BJ (cell line): Measurements from ENCODE around the gene TPST1. TPM values are rescaled to one million over a fixed set of nuclear protein-coding genes. Genes with fewer than 3 reads are reported as not detected.

ENCODE experiments used
- CTCF ChIA-PET: fragments of 350-600 bp; formaldehyde crosslinking; extraction: SDS; loops from one replicate; lab custom pipeline; 2021; ENCODE audit warnings: antibody characterized with exemption, inconsistent platforms; lab: Yijun Ruan, JAX
- POLR2A ChIA-PET: fragments of 300-600 bp; sonication (Branson Sonifier 250); formaldehyde crosslinking; extraction: SDS; loops from one replicate; lab custom pipeline; 2021; ENCODE audit warnings: antibody characterized with exemption; lab: Charles Lee
- DNase-seq: peaks from one replicate; pipeline ENCODE4 v3.0.0-alpha.2; 2011; ENCODE audit warnings: low read depth
- H3K27me3 ChIP-seq: 2 replicates; pipeline ENCODE4 v1.6.0; 2011; ENCODE audit warnings: low read length; ENCODE audit not compliant: control insufficient read depth, insufficient read depth
- H3K36me3 ChIP-seq: 2 replicates; pipeline ENCODE4 v1.5.1; 2011; ENCODE audit warnings: low read length; ENCODE audit not compliant: control insufficient read depth, insufficient read depth
- H3K4me3 ChIP-seq: 2 replicates; pipeline ENCODE4 v1.5.1; 2011; ENCODE audit warnings: low read depth, mild to moderate bottlenecking, control low read depth, low read length
- polyA plus RNA-seq: library from polyadenylated mRNA; depleted of rRNA; stranded (reverse); fragments of >200 nt; gene quantifications from 2 replicates; pipeline ENCODE4 v1.2.3, GENCODE V29; 2011
- TF ChIP-seq, protein P1 (sequence below): IDR thresholded peaks from 2 replicates; pipeline ENCODE4 v1.5.1; 2011; ENCODE audit warnings: low read depth, mild to moderate bottlenecking, control low read depth, inconsistent platforms, low read length, moderate library complexity; ENCODE audit not compliant: insufficient read depth

The TPST1 gene
- polyA plus RNA-seq, 1 experiment: 34.9 TPM

DNA sequence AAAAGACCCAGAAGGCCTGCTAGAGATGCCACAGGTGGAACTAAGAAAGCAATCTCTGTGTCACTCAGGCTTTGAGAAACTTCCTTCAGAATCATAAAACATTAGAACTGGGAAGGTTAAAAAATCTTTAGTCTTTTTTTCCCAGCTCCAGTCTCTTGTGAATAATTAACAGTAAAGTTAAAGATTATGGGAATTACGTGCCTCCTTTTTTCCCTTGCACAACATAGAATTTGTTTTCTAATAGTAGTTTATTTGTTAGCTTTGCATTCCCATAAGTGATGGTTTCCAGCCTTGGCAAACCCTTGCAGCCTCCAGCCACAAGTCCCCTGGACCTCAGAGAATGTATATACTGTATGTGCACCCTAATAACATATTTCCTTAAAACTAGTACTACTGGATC lies 128.3 kb downstream of the TPST1 start:
- ChIA-PET POLR2A (no interaction called here), CTCF (no interaction called here)
- H3K36me3 ChIP-seq: no peaks in the 10 kb centered on the region
- TF ChIP-seq, protein P1, sequence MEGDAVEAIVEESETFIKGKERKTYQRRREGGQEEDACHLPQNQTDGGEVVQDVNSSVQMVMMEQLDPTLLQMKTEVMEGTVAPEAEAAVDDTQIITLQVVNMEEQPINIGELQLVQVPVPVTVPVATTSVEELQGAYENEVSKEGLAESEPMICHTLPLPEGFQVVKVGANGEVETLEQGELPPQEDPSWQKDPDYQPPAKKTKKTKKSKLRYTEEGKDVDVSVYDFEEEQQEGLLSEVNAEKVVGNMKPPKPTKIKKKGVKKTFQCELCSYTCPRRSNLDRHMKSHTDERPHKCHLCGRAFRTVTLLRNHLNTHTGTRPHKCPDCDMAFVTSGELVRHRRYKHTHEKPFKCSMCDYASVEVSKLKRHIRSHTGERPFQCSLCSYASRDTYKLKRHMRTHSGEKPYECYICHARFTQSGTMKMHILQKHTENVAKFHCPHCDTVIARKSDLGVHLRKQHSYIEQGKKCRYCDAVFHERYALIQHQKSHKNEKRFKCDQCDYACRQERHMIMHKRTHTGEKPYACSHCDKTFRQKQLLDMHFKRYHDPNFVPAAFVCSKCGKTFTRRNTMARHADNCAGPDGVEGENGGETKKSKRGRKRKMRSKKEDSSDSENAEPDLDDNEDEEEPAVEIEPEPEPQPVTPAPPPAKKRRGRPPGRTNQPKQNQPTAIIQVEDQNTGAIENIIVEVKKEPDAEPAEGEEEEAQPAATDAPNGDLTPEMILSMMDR: no peak
- H3K4me3 ChIP-seq: no peak overlapping the region
- no peak for DNase-seq
- H3K27me3 ChIP-seq: no peaks in the 10 kb centered on the region

DNA sequence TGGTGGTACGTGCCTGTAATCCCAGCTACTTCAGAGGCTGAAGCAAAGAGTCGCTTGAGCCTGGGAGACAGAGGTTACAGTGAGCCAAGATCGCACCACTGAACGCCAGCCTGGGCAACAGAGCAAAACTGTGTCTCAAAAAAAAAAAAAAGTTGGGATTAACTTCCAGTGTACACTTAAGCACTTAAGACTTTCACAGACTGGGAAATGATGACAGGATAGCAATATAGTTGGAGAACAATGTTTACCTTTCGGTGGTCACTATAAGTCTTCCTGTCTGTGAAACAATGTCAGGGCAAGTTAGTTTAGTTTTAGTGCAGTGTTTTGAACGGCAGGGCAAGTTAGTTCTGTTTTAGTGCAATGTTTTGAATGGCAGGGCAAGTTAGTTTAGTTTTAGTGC lies 130.2 kb downstream of the TPST1 start:
- no peak overlapping the region for H3K4me3 ChIP-seq
- POLR2A ChIA-PET: no interaction called here
- TF ChIP-seq, protein P1: no peak
- H3K36me3 ChIP-seq: no peaks in the 10 kb centered on the region
- no peaks in the 10 kb centered on the region for H3K27me3 ChIP-seq
- CTCF ChIA-PET: no interaction called here
- no peak for DNase-seq

DNA sequence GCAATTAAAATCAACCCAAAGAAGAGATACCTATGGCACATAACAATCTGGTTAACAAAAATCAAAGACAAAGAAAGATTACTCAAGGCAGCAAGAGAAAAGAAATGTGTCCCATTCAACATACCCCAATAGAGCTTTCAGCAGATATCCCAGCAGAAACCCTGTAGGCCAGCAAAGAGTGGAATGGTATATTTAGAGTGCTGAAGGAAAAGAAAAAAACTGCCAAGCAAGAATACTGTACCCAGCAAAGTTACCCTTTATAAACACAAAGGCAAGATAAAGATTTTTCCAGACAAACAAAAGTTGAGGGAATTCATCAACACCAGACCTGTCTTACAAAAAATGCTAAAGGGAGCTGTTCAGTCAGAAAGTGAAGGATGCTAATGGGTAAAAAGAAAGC lies 131.6 kb downstream of the TPST1 start:
- H3K36me3 ChIP-seq: no peaks in the 10 kb centered on the region
- ChIA-PET POLR2A (no interaction called here), CTCF (no interaction called here)
- TF ChIP-seq, protein P1: no peak
- no peak overlapping the region for H3K4me3 ChIP-seq
- no peak for DNase-seq
- no peaks in the 10 kb centered on the region for H3K27me3 ChIP-seq

DNA sequence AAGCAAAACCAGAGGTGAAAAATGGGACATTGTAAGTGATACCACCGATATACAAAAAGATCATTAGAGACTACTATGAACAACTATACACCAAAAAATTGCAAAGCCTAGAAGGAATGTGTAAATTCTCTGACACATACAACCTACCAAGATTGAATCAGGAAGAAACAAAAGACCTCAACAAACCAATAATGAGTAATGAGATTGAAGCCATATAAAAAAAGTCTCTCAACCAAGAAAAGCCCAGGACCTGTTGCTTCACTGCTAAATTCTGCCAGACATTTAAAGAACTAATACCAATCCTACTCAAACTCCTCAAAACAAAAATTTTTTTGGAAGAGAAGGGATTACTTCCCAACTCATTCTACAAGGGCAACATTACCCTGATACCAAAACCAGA lies 134.0 kb downstream of the TPST1 start:
- TF ChIP-seq, protein P1: no peak
- Histone ChIP-seq H3K4me3 (no peak overlapping the region), H3K27me3 (no peaks in the 10 kb centered on the region), H3K36me3 (no peaks in the 10 kb centered on the region)
- POLR2A ChIA-PET: no interaction called here
- CTCF ChIA-PET: no interaction called here
- no peak for DNase-seq

DNA sequence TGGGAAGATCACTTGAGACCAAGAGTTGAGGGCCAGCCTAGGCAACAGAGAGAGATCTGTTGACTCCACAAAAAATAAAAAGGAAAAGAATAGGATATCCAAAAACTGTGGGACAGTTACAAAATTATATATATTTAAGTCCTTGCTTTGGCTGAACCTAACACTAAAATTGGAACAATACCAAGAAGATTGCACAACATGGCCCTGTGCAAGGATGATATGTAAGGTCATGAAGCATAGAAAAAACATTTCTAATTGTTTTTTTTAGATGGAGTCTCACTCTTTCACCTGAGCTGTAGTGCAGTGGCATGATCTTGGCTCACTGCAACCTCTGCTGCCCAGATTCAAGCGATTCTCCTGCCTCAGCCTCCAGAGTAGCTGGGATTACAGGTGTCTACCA lies 139.0 kb downstream of the TPST1 start:
- Histone ChIP-seq H3K36me3 (no peaks in the 10 kb centered on the region), H3K27me3 (no peaks in the 10 kb centered on the region), H3K4me3 (no peak overlapping the region)
- TF ChIP-seq, protein P1: no peak
- ChIA-PET CTCF (no interaction called here), POLR2A (interaction anchor here (0.6 kb wide), 1 partner anchor 21 kb away, joined by 13 read pairs; no protein-coding TSS in a partner anchor)
- no peak for DNase-seq
